DMS79 treated with DMSO at 0.1 percent for 48 hours (cell line): ENCODE data around the gene RYR2.
A peak's percentile ranks its signal among the peaks of the same experiment; 100 is the strongest.
"Not testable (repeated sequence)": the region's sequence is repeated elsewhere in the genome, so short reads cannot be mapped to it uniquely, and the experiment has no call there.

Source experiments
- DNase-seq: peaks from one replicate; lab custom pipeline; 2025; lab: John Stamatoyannopoulos, UW

RYR2 gene

DNA sequence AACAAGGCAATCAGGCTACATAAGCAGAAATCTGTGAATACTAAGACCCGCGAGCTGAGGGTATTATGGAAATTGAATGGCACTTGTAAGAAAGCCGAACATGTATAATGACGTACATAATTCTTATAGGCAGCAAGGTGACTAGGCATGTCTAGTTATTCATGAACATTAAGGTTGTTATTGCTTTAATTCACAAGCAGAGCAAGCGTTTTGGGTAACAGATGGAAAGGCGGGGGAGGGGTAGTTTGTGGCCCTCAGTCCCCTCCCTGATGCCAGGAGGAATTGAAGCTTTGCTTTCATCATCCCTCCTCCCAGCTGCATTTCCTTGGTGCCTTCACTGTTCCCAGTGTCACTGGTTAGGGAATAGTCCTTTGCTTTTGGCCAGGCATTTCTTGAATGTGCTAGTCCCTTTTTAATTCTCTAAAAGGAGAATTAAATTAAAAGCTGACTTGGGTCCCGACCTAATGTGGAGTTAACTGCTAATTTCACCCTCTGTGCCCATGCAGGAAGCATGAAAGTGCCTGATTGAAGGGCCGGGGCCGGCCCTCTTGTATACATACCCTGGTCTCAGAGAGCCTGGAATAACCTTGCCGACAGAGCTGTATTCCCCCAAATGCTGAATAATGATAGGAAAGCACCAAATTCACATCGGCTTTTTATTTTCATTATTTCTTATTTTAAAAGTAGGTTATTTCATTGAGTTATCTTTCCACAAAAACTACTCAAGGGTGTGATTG lies 42.5 kb downstream of the RYR2 start:
- DNase-seq = no peak

DNA sequence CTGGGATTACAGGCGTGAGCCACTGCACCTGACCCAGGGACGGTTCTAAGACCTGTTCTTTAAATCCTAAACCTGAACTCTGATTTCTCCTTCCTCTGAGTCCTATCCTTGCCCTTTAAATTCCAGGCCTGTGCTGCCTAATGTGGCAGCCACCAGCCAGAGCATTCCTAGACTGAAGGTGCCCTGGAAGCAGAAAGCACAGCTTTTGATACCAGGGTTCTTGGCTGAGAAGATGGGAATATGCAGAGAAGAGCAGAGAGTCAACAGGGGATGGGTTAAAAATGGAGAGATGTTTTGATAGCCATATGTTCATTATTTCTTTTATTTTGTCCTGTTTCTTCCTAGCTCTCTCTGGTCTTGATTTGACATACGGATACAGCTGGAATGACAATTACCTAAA lies 49.7 kb downstream of the RYR2 start:
- DNase-seq = no peak

DNA sequence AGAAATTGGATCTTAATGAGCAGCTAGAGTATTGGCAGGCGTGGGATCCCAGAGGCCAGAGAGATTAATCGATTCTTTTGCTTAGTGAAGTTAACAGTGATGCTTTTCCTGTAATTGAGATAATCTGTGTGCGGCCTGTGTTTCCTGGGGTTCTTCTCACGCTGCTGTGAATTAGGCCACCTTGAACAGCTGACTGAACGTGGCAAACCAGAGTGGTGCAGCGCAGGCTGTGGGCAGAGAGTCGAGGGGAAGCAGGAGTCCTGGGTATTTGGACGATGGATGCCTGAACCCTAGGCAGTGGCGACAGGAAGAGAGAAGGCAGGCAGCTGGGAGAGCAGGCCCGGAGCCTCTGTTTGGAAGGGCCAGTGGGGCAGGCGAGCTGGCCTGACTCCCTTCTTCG lies 51.7 kb downstream of the RYR2 start:
- DNase-seq = no peak

DNA sequence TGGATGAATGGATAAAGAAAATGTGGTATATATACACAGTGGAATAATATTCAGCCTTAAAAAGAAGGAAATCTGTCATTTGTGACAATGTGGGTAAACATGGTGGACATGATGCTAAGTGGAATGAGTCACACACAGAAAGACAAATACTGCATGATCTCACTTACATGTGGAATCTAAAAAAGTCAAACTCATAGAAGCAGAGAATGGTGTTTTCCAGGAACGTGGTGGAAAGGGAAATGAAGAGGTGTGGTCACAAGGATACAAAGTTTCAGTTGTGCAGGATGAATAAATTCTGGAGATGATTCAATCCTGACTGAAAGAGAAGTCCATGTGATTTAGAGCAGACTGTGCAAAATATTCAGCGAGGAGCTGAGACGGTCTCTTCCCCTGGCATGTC lies 56.6 kb downstream of the RYR2 start:
- no peak for DNase-seq

DNA sequence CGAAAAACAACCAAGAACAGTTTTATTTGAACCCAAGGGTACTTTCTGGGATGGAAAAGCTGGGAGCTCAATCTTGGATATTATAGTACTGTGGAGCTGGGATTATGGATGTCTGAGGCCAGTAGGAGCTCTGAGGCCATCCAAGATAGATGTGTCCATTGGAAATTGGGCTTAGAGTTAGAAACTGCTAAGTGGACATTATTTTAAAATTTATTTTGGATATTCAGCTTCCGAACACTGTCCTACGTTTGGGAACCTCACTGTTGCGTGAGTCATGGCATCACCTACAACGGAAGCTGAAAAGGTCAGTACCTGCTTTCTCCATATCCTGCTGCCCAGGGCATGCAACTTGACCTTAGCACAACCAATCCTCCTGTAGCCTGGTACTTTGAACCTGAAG lies 61.0 kb downstream of the RYR2 start:
- DNase-seq = no peak

DNA sequence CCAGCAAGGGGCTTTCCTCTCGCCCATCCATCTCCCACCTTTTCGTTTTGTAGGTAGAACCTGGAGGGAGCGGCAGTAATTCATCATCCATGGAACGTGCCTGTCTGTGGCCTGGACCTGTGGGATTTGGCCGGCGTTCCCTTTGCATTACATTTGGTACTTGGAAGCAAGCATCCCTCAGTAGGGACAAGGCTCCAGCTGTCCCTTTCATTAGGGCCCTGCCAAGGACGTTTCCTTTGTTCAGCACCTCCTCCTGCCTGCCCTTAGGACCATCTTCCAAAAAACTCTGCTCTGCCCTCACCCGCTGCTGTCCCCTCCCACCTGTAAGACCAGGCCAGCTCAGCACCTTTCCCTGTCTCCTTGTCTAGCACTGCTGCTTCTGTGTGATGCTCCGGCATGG lies 62.1 kb downstream of the RYR2 start:
- DNase-seq = no peak

DNA sequence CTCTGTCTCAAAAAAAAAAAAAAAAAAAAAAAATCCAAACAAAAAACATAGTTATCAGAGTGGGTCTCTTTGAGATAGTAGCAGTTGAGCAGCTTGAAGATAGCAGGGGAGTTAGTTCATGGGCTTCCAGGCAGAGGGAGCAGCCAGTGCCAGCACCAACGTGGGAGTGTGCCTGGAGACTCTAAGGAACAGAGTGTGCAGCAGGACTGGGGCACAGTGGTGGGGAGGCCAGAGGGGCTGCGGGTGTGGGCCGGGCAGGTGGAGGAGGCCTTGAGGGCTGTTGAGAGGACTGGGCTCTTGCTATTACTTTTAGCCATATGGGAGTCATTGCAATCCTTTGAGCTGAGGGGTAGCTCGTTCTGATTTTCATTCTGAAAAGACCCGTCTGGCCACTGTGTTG lies 63.8 kb downstream of the RYR2 start:
- no peak for DNase-seq

DNA sequence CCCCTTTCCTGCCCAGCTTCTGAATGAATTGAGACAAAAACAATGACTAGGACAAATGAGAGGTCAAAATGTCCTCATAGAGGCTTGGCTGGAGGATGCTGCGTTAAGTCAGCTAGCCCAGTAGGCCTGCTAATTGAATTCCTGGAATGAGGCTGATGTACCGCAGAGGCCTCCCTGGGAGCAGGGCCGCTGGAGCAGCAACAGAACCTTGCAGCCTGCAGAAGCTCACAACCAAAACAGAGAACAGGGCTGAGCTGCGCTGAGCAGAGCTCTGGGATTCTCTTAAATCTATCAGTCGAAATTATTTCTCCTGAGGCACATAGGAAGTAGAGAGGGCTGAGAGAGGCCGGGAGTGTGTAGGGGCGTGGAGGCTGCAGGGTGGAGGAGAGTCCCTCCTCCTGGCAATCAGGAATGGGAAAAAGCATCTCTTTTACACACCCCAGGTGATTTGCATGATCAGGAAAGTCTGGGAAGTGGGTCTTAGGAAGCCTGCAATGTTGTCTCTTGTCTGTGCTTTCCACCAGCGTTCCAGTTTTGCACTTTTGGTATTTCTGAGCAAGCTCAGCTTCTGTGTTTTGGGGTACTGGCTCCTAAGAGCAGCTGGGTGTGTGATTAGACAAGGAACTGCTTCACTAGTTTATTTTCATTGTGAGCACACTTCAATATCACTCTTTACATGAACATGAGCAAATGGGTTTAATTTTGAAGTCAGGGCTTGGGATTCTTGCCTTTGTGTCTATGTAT lies 66.5 kb downstream of the RYR2 start:
- no peak for DNase-seq

DNA sequence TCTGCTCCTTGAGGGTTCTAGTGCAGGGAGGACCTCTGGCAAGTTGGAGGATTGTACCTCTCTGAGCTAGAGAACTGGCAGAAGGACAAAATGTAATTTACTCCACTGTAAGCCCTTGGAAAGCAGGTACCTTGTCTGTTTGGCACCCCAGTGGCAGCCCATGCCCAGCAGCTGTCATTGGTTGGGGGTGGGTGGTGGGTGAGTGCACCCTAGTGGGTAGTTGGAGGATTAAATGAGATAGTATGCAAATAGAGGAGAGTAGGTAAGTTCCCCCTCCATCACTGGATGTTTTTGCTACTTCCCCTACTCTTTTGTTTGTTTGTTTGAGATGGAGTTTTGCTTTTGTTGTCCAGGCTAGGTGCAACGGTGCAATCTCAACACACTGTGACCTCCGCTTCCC lies 69.8 kb downstream of the RYR2 start:
- no peak for DNase-seq

DNA sequence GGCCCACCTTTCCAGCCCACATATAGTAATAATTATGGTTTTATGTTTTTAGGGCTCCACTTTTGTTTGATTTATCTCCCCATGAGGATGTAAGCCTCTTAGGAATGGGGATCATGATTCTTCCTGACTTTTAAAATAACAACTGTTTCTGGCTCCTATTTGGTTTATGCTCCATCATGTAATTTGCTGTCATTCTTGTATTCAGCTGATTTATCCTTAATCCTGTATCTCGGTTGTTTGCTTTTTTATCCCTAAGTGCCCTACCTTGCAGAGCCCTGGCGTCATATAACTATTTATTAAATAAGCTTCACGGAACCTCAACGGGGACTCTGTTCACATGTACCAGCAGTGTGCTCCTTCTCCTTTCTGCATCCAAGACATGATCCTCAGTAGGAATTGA lies 70.7 kb downstream of the RYR2 start:
- no peak for DNase-seq

DNA sequence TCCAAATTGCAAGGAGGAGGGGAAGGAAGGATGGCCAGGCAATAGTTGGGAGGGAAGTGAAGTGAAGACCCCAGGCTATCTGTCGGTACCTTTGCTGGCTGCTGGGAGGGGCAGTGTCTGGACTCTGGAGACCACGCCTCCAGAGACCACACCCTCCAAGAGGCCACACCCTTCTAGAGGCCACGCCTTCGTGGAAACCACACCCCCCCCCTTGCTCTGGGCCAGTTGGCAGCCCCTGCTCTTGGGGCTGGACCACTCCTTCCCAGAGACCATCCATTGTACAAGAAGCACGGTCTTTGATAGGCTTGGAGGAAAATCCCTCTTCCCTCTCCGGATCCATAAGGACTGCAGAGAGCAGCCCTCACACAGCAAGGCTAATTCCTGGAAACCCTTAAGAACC lies 73.1 kb downstream of the RYR2 start:
- no peak for DNase-seq

DNA sequence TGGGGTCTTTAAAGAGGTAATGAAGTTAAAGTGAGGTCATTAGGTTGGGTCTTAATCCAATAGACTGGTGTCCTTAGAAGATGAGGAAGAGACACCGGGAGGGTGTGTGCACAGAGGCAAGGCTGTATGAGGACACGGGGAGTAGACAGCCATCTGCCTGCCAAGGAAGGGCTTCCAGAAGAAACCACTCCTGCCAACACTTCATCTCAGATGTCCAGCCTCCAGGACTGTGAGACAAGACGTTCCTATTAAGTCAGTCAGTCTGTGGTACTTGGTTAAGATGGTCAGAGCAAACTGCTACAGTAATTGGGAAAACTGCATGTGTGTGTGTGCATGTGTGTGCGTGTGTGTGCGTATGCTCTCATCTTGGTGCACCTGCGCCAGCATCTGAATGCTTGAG lies 77.1 kb downstream of the RYR2 start:
- DNase-seq = no peak

DNA sequence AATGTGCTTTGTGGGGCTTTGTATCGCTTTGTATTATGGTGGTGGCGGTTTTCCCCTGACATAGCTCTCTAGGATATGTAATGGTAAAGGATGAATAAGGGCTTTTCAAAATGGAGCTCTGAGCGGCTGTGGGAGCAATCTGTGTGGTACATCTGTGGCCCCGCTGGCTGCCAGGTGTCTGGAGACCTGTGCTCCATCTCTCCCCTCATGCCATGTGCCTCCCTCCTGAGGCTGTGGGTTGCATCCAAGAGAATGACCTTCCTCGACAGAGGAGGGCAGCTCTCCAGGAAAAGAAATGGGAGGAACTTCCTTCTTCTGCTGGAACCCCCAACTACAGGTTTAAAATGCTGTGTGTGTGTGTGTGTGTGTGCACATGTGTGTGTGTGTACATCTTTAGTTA lies 78.7 kb downstream of the RYR2 start:
- DNase-seq = no peak

DNA sequence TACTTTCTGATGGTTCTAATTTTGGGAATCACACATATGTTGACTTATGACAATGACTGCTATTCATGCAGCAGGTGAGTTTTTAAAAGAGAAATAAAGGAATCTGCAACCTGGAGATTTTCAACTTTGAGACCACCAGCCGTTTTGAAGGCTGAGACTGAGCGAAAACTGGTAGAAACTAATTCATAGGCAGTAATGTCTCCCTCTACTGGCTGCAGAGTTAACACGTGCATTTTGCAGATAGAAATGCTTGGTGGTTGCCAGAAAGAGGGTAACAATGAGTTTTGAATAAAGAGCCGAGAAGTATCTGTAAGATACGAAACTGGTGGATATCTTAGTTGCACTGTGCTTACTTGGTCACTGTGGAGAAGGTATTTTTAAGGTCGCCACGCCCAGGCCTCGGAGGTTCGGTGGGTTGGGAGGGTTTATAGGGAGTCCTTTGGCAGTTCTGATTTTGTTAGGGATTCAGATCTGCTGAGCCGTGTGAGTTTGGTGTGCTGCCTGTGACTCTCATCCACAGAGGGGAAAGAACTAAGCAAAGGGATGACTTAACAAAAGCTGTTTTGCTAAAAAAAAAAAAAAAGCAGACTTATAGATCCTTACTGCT lies 83.0 kb downstream of the RYR2 start:
- peak; percentile 1 for DNase-seq

DNA sequence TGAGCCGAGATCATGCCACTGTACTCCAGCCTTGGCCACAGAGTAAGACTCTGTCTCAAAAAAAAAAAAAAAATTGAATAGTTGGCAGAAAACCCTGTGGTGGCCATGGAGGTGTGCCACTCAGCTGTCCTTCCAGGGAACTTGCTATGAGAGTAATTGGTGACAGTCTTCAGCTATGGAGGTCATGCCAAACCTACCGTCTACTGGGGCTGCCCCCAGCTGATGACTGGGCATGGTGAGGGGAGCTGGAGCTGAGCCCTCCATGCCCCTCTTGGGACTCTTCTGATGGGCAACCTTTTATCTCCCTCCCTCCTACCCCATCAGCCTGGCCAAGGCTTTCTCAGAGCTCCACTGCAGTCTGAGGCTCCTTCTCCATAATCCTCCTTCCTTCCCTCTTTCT lies 84.2 kb downstream of the RYR2 start:
- no peak for DNase-seq

DNA sequence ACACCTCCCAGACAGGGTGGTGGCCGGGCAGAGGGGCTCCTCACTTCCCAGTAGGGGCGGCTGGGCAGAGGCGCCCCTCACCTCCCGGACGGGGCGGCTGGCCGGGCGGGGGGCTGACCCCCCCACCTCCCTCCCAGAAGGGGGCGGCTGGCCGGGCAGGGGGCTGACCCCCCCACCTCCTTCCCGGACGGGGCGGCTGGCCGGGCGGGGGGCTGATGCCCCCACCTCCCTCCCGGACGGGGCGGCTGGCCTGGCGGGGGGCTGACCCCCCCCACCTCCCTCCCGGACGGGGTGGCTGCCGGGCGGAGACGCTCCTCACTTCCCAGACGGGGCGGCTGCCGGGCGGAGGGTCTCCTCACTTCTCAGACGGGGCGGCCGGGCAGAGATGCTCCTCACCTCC lies 85.3 kb downstream of the RYR2 start:
- DNase-seq = not testable (repeated sequence)

DNA sequence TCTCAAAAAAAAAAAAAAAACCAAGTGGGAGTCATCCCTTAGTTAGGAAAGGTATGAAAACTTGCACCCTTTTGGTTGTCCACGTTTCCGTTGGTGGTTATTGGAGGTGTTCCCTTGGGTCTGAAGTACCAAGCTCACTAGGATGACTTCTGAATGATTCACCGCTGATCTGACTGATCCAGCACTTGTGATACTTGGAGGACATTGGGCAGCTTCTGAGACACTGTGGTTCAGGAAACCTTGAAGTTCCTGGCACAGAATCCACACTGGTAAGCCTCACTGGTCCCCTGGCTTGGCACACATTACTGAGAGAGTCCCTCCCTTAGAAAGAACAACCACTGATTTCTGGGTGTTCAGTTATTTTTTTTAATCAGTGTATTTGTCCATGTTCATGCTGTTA lies 91.9 kb downstream of the RYR2 start:
- no peak for DNase-seq

DNA sequence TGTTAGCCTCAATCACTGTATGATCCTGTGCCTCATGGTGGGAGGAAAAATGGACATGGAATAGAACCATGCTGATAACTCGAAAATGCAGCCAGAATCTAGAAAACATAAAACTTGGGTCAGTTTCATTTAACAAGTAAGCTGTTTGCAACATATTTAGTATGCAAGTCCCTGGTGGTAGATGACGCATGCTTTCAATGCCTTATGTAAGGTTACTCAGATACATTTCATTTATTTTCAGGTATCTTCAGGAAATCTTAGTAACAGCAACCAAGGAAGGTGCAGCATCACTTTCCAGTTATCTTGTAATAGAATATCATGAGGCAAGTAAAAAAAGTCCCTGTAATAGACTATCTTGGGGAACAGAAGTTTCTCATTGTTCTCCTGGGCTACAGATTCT lies 92.9 kb downstream of the RYR2 start:
- no peak for DNase-seq

DNA sequence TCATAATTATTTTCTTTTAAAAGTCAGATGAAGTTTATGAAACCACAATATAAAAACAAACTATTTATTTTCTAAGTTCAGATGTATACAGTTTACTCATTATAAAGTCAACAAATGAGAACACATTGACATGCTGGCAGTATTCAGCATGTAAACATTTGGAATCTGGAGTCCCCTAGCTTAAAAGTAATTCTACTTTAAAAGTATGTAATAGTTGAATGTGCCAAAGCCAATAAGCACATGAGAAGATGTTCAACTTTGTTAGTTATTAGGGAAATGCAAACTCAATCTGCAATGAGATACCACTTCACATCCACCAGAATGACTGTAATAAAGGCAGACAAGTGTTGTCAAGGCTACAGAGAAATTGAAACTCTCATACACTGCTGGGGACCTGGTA lies 96.6 kb downstream of the RYR2 start:
- no peak for DNase-seq

DNA sequence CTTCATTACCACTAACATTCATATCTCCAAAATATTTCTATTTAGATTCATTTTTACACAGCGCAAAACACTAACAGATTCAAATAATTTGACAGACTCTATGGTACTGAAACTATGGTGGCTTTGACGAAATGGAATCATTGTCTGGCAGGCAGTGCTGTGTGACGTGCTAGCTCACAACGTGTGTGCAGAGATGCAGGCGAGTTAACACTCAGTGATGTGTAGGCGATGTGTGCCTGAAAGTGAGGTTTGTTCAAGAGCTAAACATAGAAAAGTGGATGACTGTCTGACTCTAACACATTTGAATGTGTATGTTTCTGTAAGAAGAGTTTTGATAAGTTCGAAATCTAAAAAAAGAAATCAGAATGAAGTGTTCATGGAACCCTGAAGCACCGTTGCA lies 97.7 kb downstream of the RYR2 start:
- no peak for DNase-seq

DNA sequence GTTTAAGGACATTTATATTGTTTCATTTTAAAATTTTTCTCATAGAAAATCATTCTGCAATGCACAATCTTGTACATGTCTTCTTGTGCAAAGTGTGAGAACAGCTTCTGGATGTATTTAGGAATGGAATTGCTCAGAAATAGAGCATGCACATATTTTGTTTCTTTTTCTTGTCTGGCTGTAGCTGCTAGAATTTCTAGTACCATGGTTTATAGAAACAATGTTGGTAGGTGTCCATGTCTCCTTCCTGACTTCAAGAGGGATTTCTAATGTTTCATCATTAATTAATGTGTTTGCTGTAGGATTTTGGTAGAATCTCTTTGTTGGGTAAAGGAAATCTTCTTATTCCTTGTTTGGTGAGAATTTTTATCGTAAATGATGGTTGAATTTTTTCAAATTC lies 99.0 kb downstream of the RYR2 start:
- no peak for DNase-seq

DNA sequence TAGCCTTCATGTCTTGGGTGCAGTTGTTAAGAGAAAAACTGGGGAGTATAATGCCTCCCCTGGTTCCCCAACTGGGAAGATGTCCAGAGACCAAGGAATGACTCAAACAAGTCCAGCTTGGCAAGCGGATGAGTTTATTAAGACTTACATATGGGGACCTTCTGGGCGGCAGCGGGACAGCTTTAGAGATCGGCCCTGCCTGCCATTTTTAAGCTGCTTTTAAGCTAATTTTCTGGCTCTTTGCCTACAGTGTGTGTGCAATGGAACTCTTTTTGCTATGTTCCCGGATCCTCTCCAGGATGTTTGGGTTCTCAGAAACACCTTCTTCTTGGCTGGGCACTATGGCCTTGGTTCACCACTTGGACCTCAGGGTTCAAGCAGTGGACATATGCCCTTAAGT lies 99.5 kb downstream of the RYR2 start:
- no peak for DNase-seq

DNA sequence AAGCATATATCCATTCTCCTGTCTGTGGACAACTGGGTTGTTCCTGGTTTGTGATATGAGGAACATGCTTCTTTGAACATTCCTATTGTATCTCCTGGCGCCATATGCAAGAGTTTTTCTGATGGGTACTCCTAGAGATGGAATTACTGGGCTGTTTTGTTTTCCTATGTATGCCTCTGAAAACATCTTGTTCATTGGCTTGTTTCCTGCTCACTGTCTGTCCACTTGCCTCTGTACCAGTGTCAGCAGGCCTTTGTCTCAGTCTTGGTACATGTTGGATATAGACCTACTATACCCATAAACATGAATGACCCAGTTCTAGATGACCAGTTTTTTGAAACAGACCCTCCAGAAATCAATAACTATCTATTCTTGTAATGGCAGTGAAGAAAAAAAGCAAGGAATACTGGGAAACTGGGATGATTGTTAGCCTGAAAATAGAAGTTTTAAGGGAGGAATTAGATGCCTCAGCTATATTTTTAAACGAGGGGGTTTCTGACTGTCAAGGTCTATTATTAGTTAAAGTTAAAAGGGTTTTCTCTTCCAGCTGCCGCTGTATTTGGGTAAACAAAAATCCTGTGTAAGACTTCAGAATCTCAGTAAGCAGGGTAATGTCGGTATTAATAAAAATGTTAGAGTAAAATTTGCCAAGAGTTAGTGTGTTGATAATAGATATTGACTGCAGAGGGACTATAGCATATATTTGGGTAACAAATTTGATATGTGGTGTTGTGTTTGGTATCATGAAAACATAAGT lies 103.6 kb downstream of the RYR2 start:
- DNase-seq = no peak
